Measurements from ENCODE around the gene HEPACAM.

- TF ChIP-seq CTCF (IDR thresholded peaks at IDR 0.05; ENCODE audit: insufficient read depth, low read depth, low read length) (no peak), EZH2 (IDR thresholded peaks at IDR 0.05; ENCODE audit: insufficient read depth, low read length) (no peak)
Measured at GRCh38 chr11:124955035-124955434, 19.2 kb upstream of the HEPACAM start.
